Measurements from ENCODE around the gene PALM. TPM values are rescaled to one million over a fixed set of nuclear protein-coding genes. Genes with fewer than 3 reads are reported as not detected.
"Not testable (repeated sequence)": the region's sequence is repeated elsewhere in the genome, so short reads cannot be mapped to it uniquely, and the experiment has no call there.

PALM gene
- total RNA-seq, 2 experiments from 2014 or later: 1.2 TPM; not detected in 1

GRCh38 chr19:742540-743075, 33.9 kb downstream of the PALM start:
- ChIA-PET POLR2A (no interaction called here), CTCF (ENCODE audit: unreplicated experiment) (no interaction called here)
- H3K27ac ChIP-seq (ENCODE audit: low read depth, low read length, poor library complexity, severe bottlenecking): no peak overlapping the region
- H3K4me1 ChIP-seq (ENCODE audit: insufficient read depth, low read length, poor library complexity, severe bottlenecking): no peaks in the 10 kb centered on the region
- no peaks in the 10 kb centered on the region for H3K9me3 ChIP-seq (ENCODE audit: low read length)
- intact Hi-C loops (cut with micrococcal nuclease; ENCODE audit: unreplicated experiment): no loop called here
- no peaks in the 10 kb centered on the region for H3K9me2 ChIP-seq (ENCODE audit: insufficient read depth, low read length)
- no peaks in the 10 kb centered on the region for H4K20me1 ChIP-seq (ENCODE audit: insufficient read depth, low read length)
- no peak overlapping the region for H3K4me2 ChIP-seq (ENCODE audit: low read length)
- no peaks in the 10 kb centered on the region for H3K79me2 ChIP-seq (ENCODE audit: insufficient read depth, low read depth, low read length)
- H2AFZ ChIP-seq (ENCODE audit: low read length): no peak overlapping the region
- BruUV-seq (replicated peaks): no TSS peak
- TF ChIP-seq CTCF (conservative IDR thresholded peaks at IDR 0.05; ENCODE audit: low read length): no peak
- TF ChIP-seq EZH2phosphoT487 (IDR thresholded peaks at IDR 0.05; ENCODE audit: borderline replicate concordance, low read depth, low read length): no peak
- no peak overlapping the region for H3K4me3 ChIP-seq (ENCODE audit: low read depth, low read length, poor library complexity, severe bottlenecking)
- no peaks in the 10 kb centered on the region for H3K36me3 ChIP-seq (ENCODE audit: insufficient read depth, low read length)
- no peak for DNase-seq (ENCODE audit: low spot score)

GRCh38 chr19:743168-743687, 34.5 kb downstream of the PALM start:
- no peaks in the 10 kb centered on the region for H3K9me3 ChIP-seq (ENCODE audit: low read length)
- no TSS peak for BruUV-seq (replicated peaks)
- ChIA-PET POLR2A (no interaction called here), CTCF (ENCODE audit: unreplicated experiment) (no interaction called here)
- intact Hi-C loops (cut with micrococcal nuclease; ENCODE audit: unreplicated experiment): no loop called here
- TF ChIP-seq CTCF (conservative IDR thresholded peaks at IDR 0.05; ENCODE audit: low read length): no peak
- TF ChIP-seq EZH2phosphoT487 (IDR thresholded peaks at IDR 0.05; ENCODE audit: borderline replicate concordance, low read depth, low read length): no peak
- no peak overlapping the region for H2AFZ ChIP-seq (ENCODE audit: low read length)
- H3K79me2 ChIP-seq (ENCODE audit: insufficient read depth, low read depth, low read length): no peaks in the 10 kb centered on the region
- DNase-seq (ENCODE audit: low spot score): no peak
- H3K36me3 ChIP-seq (ENCODE audit: insufficient read depth, low read length): no peaks in the 10 kb centered on the region
- H4K20me1 ChIP-seq (ENCODE audit: insufficient read depth, low read length): no peaks in the 10 kb centered on the region
- no peak overlapping the region for H3K4me2 ChIP-seq (ENCODE audit: low read length)
- no peaks in the 10 kb centered on the region for H3K4me1 ChIP-seq (ENCODE audit: insufficient read depth, low read length, poor library complexity, severe bottlenecking)
- no peaks in the 10 kb centered on the region for H3K9me2 ChIP-seq (ENCODE audit: insufficient read depth, low read length)
- no peak overlapping the region for H3K4me3 ChIP-seq (ENCODE audit: low read depth, low read length, poor library complexity, severe bottlenecking)
- H3K27ac ChIP-seq (ENCODE audit: low read depth, low read length, poor library complexity, severe bottlenecking): no peak overlapping the region

GRCh38 chr19:745138-745537, 36.4 kb downstream of the PALM start:
- BruUV-seq (replicated peaks); H2AFZ ChIP-seq (ENCODE audit: low read length); H3K36me3 ChIP-seq (ENCODE audit: insufficient read depth, low read length); H3K4me3 ChIP-seq (ENCODE audit: low read depth, low read length, poor library complexity, severe bottlenecking); H3K27ac ChIP-seq (ENCODE audit: low read depth, low read length, poor library complexity, severe bottlenecking); H4K20me1 ChIP-seq (ENCODE audit: insufficient read depth, low read length); H3K4me2 ChIP-seq (ENCODE audit: low read length); H3K9me2 ChIP-seq (ENCODE audit: insufficient read depth, low read length); H3K9me3 ChIP-seq (ENCODE audit: low read length); intact Hi-C loops (cut with micrococcal nuclease; ENCODE audit: unreplicated experiment); CTCF ChIA-PET (ENCODE audit: unreplicated experiment); POLR2A ChIA-PET; DNase-seq (ENCODE audit: low spot score); H3K4me1 ChIP-seq (ENCODE audit: insufficient read depth, low read length, poor library complexity, severe bottlenecking); H3K79me2 ChIP-seq (ENCODE audit: insufficient read depth, low read depth, low read length): not testable (repeated sequence)
